CD1c-positive myeloid dendritic cell (primary cell): ENCODE measurements around the gene C1orf141.
"Not testable (repeated sequence)": the region's sequence is repeated elsewhere in the genome, so short reads cannot be mapped to it uniquely, and the experiment has no call there.

Source experiments
- DNase-seq: peaks from one replicate; pipeline ENCODE4 v3.0.0-alpha.2; 2016; ENCODE audit errors: extremely low spot score

C1orf141 gene

GRCh38 chr1:67142931-67143330 is 8.2 kb upstream of the C1orf141 start:
- DNase-seq = no peak

DNA sequence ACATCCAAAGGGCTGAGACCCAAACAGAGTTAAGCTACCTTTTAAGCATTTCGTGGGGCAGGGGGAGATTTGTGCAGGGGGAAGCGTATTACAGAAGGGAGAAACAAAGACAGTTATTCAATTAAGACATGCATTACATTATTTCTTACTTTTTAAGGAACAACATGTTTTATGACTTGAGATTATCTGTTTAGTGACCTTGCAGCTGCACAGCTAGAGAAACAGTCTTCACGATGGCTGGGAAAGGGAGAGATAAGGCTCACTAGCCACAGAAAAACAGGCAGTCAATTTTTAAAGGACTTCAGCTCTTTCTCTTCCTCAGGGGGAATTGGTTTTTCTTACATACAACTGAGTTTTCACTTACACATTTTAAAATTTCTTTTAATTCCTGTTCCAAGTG is 7.1 kb upstream of the C1orf141 start:
- not testable (repeated sequence) for DNase-seq

DNA sequence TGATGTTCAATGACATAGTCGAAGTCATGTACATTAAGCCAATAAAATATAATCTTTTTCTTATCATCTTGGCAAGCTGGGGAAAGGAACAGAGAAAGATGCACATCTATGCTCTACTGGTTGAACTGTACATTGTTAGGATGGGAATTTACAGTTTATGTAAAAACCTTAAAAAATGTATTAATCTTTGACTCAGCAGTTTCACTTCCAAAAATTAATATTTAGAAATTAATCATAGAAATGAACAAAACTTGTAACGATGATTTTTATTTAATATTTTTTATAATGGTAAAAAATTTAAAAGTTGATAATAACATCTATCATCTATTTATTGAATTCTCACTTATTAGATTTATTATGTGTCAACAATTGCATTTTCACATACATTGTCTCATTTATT is 5.7 kb upstream of the C1orf141 start:
- no peak for DNase-seq

GRCh38 chr1:67138813-67139499 is 4.2 kb upstream of the C1orf141 start:
- DNase-seq = no peak

DNA sequence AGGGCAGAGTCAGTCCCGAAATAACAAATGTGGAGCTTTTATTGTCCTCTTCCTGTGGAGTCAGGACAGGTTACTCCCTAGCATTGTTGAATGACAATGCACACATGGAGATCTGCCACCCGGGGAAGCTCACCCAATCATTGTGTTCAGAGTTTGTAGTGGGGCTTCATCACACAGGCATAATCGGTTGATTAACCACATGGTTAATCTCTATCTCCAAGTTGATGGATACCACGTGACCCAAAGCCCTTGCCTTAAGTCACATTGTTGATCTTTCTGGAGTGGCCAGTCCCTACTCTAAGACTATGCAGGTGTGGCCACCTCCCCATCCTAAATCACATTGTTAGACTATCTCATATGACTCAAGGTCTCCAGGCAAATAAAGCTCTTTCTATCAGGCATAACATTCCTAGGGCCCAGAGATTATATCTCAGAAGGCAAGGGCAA is 2.6 kb upstream of the C1orf141 start:
- DNase-seq = no peak

DNA sequence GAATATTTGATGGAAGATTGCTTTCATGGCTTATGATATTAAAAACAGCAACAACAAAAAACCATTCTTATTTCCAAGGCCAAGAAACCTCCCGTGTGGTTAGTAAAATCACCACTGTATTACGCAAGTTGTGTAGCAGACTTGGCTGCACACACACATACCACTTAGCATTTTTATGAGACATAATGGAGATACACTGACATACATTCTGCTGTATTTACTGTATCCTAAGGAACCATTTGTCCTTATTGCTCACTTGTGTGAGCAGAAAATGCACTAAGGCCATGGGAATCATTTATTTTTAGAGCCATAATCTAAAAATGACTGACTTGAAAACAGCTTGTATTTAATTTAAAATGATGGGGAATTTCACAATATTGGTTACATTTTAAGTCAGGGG is 584 bp upstream of the C1orf141 start:
- no peak for DNase-seq

GRCh38 chr1:67133177-67133576 is 1.6 kb downstream of the C1orf141 start:
- no peak for DNase-seq

DNA sequence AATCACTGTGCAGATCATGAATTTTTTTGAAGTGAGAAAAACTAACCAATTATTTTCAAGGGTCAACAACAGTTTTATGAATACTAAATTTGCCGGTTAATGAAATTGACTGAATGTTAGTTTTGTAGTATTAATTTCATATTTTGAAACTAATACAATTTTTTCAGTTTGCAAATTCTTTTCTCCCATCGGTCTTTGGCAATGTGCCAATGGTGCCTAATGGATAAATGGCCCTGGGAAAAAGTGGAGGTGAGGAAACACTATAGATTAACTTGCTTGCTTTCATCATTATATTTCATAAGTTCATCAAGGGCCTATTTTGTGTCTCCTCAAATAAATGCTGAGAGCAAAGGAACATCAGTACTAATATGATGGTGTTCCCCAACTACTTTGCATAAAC is 4.1 kb downstream of the C1orf141 start:
- DNase-seq = no peak

GRCh38 chr1:67126974-67127373 is 7.8 kb downstream of the C1orf141 start:
- no peak for DNase-seq

DNA sequence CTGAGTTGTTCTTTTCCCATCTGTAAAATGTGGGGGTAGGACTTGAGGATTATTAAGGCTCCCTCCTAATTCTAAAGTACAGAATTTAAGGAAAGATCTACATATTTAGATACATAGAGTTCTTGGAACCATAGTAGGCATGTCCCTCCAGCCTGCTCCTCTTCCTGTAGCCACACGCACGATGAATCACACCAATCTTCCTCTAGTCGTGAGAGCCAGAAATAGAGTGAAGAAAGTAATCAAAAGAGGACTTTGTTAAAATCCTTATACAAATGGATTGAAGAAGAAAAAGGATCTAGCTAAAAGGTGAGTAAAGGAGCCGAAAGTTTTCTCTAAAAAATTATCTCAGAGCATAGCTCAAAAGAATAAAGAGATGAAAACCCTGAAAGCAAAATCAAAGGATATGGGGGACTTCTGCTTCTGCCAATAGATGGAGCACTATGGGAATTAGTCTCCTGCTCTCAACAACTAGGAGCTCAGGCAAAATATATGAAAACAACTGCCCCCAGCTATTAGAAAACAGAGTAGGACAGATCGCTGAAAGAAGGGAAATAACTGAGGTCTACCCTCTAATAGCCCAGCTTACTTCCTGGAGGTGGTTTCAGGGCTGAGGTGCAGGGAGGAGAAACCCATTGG is 8.5 kb downstream of the C1orf141 start:
- no peak for DNase-seq

- DNase-seq = no peak
Observed at GRCh38 chr1:67124455-67124854, 10.3 kb downstream of the C1orf141 start.

- DNase-seq = no peak
Observed at GRCh38 chr1:67120855-67121619, 13.7 kb downstream of the C1orf141 start.

DNA sequence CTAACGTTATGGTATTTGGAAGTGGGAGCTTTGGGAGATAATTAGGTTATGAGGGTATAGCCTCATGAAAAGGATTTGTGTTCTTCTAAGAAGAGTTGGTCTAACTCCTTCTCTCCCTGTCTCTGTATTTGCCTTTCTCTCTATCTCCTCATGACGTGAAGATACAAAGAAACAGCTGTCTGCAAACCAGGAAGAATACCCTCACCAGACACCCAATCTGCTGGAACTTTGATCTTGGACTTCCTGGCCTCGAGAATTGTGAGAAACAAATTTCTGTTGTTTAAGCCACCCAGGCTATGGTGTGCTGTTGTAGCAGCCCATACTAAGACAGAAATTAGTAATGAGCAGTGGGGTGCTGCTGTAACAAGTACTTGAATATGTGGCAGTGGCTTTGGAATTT is 16.1 kb downstream of the C1orf141 start:
- no peak for DNase-seq

- DNase-seq = no peak
Observed at GRCh38 chr1:67118191-67118590, 16.6 kb downstream of the C1orf141 start.

DNA sequence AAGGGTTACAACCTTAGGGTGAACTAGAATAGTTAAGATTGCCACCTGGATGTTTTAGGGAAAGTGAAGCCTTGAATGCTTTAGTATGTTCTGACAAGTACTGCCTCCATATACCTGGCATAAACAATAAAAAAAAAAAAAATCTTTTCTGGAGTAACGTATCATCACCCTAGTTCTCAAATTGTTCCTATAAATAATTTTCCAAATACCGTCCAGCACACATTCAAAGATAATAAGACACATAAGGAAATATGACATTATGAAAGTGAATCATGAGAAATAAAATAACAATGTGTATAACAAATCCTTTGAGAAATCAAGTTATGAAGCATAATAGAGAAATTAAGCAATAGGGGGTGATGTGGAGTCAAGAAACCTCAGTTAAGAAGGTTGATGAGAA is 20.6 kb downstream of the C1orf141 start:
- DNase-seq = no peak

GRCh38 chr1:67110352-67110751 is 24.4 kb downstream of the C1orf141 start:
- peak; percentile 49 for DNase-seq

DNA sequence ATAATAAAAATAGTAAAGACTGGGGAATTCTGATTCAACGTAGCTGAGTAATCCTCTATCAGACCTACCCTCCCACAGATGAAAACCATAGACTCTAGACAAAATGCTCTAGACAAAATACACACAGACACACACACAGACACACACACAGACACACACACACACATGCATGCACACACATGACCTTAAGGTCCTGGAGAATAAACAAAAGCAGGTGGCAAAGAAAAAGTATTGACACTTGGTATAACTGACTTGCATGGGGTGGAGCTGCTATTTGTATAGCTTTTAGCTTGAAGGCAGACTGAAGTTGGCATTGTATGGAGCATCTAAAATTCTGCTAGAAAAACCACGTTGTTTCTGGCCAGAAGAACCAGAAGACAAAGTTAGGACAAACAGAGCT is 29.3 kb downstream of the C1orf141 start:
- DNase-seq = no peak

- no peak for DNase-seq
Observed at GRCh38 chr1:67103548-67103947, 31.2 kb downstream of the C1orf141 start.

DNA sequence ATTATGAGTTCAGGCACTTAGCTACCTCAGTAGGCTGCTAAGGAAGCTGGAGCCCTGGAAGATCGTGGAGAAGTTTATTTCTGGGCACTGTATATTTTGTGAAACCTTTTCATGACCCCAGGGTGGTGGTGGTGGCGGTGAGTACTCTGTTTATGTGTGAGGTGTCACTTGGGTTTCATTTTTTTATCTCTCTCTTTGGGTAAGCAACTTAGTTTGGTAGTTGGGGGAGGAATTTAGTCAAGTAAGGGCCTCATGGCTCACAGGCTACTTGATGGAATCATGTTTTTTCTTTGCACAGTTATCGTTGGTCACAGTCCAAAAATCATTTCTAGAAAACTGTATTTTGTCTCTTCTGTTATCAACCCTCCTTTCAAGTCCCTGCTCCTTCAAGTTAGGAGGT is 33.9 kb downstream of the C1orf141 start:
- no peak for DNase-seq

DNA sequence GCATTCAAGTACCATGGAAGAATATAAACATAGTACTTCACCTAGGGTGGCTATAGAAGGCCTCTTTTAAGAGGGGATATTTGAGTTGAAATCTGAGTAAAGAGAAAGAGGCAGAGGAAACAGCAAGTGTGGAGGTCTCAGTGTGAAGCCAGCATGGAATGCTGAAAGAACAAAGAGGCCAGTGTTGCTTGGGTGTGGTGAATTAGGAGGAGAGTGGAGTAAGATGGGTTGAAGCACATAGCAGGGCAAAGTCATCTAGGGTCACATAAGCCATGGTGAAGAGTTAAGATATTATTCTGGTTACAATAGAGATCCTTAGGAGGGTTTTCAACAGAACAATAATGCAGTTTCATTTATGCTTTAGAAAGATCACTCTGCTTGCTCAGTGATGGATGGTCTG is 37.5 kb downstream of the C1orf141 start:
- no peak for DNase-seq

DNA sequence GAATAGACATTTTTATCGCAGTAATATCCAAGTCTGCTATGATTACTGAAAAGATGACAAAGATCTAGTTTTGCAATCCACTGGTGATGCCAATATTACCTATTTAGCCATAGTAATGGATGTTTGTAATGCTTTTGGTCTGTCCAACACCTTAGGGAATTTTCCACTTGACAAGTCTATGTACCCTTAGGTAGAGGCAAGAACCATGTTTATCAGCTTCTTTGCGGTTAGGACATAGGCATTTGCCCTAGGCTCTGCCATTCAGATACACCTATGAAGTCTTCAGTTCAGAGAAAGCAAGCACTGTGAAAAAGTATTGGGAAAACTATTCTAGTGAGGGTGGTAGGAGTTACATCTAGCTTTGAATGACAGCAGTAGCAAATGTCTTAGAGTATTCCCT is 40.6 kb downstream of the C1orf141 start:
- DNase-seq = no peak

DNA sequence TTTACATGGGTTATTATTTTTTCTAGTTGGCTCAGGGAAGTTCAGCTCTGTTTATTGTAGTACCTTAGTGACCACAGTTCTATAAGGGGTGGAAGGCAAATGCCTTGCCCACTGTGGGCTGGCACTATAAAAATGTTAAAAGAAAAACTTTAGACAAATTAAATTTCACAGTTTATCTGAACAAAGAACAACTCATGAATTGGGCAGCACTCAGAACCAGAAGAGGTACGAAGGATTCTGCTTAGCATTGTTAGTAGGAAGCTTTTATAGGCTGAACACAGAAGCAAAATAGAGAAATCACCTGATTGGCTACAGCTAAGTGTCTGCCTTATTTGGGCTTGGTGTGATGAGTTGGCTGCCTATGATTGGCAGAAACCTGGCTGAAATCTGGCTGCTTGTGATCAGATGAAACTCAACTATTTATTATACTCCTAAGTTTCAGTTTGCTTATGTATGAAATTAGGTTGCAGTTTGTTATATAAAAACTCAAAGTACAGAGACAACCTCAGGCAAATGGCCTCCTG is 45.0 kb downstream of the C1orf141 start:
- DNase-seq = no peak

- no peak for DNase-seq
Observed at GRCh38 chr1:67088440-67088839, 46.3 kb downstream of the C1orf141 start.
